Peyer's patch (tissue), 4 donors: ENCODE data around the gene TGFB1. TPM values are rescaled to one million over a fixed set of nuclear protein-coding genes. Genes with fewer than 3 reads are reported as not detected.

ENCODE experiments used
- DNase-seq, 3 donors: peaks; one replicate each; pipeline ENCODE4 v3.0.0-alpha.2; 2017 to 2019
- H3K27ac ChIP-seq, 4 donors: fragments of 200-600 bp; sonication (generic); one replicate each; pipeline ENCODE4 v1.5.1; 2016 to 2019
- H3K27me3 ChIP-seq, 2 donors: fragments of 200-600 bp; sonication (generic); one replicate each; pipeline ENCODE4 v1.5.1; 2019
- H3K36me3 ChIP-seq, 3 donors: fragments of 200-600 bp; sonication (generic); one replicate each; pipeline ENCODE4 v1.5.1; 2016 to 2019
- H3K4me1 ChIP-seq, 4 donors: fragments of 200-600 bp; sonication (generic); one replicate each; pipeline ENCODE4 v1.5.1; 2016 to 2019
- H3K4me3 ChIP-seq, 4 donors: fragments of 200-600 bp; sonication (generic); 1 replicate in 3 of 4; 2 replicates in 1 of 4; pipeline ENCODE4 v1.5.1; 2016 to 2019; ENCODE audit warnings: mild to moderate bottlenecking in 1 of 4
- H3K9me3 ChIP-seq, 4 donors: fragments of 200-600 bp; sonication (generic); one replicate each; pipeline ENCODE4 v1.5.1; 2016 to 2019; ENCODE audit warnings: mild to moderate bottlenecking in 1 of 4
- POLR2A ChIP-seq, 2 donors: fragments of 450-650 bp; IDR thresholded peaks; one replicate each; pipeline ENCODE4 v1.5.1; 2017; ENCODE audit warnings: antibody characterized with exemption in 2 of 2, mild to moderate bottlenecking in 2 of 2, moderate library complexity in 2 of 2
- total RNA-seq, 4 donors: library from RNA; depleted of rRNA; stranded (reverse); fragments of >200 nt; gene quantifications; one replicate each; pipeline ENCODE4 v1.1.0, GENCODE V29; 2016
- TF ChIP-seq, protein P1 (sequence below), 6 experiments: fragments of 450-650 bp in 4 of 6; fragments of 200-600 bp in 2 of 6; sonication (generic) in 1 of 6; IDR thresholded peaks; one replicate each; pipeline ENCODE4 v1.5.1; 2017 to 2019; ENCODE audit warnings: antibody characterized with exemption in 6 of 6, mild to moderate bottlenecking in 3 of 6, moderate library complexity in 1 of 6

Gene TGFB1
- total RNA-seq, 4 donors from 2014 or later, result 6.8 to 80.9 (median 22.9) TPM

DNA sequence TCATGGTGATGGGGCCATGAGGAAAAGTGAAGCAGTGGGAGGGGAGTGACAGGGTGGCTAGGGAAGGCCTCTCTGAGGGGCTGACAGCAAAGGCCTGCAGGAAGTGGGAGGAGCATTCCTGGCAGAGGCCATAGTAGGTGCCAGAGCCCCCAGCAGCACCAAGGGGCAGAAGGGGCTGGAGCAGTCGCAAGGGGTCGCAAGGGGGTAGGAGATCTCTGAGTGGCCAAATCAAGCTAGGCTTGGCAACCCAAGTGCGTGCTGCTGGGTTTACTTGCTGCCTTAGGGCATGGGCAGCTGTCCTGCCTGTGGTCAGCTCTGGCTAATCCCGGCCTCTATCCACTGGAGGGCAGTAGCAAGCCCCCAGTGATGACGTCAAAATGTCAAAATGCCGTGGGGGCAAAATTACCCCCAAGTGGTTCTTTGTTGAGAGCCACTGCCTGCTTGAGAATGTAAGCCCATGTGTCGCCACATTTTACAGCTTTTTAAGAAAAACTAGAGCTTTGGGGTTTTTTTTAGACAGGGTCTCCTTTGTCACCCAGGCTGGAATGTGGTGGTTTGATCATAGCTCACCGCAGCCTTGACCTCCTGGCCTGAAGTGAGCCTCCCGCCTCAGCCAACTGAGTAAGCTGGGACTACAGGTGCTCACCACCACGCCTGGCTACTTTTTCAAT lies 32.0 kb downstream of the TGFB1 start:
- H3K4me3 ChIP-seq, result no peak overlapping the region
- peak overlapping the region; percentile 74 to 87 (median 80) for H3K27ac ChIP-seq
- no peaks in the 10 kb centered on the region for H3K9me3 ChIP-seq
- DNase-seq, result peak in 1 of 3 donors; percentile 59
- H3K27me3 ChIP-seq, result no peaks in the 10 kb centered on the region
- H3K4me1 ChIP-seq, result peaks cover 9 to 53% (median 30%) of the 10 kb centered on the region in 4 donors
- H3K36me3 ChIP-seq, result peaks cover 0 to 52% (median 0%) of the 10 kb centered on the region in 3 donors
- TF ChIP-seq, protein P1, sequence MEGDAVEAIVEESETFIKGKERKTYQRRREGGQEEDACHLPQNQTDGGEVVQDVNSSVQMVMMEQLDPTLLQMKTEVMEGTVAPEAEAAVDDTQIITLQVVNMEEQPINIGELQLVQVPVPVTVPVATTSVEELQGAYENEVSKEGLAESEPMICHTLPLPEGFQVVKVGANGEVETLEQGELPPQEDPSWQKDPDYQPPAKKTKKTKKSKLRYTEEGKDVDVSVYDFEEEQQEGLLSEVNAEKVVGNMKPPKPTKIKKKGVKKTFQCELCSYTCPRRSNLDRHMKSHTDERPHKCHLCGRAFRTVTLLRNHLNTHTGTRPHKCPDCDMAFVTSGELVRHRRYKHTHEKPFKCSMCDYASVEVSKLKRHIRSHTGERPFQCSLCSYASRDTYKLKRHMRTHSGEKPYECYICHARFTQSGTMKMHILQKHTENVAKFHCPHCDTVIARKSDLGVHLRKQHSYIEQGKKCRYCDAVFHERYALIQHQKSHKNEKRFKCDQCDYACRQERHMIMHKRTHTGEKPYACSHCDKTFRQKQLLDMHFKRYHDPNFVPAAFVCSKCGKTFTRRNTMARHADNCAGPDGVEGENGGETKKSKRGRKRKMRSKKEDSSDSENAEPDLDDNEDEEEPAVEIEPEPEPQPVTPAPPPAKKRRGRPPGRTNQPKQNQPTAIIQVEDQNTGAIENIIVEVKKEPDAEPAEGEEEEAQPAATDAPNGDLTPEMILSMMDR (IDR thresholded peaks at IDR 0.05), result peak in 4 of 6 experiments; percentile 41 to 46 (median 42)
- TF ChIP-seq POLR2A (IDR thresholded peaks at IDR 0.05), result no peak

- Histone ChIP-seq H3K27me3 (no peaks in the 10 kb centered on the region), H3K4me3 (no peak overlapping the region), H3K36me3 (peaks cover 0 to 57% (median 0%) of the 10 kb centered on the region in 3 donors), H3K9me3 (no peaks in the 10 kb centered on the region), H3K27ac (peak overlapping the region in 3 of 4 donors; percentile 20 to 87 (median 84)), H3K4me1 (peaks cover 6 to 47% (median 29%) of the 10 kb centered on the region in 4 donors)
- TF ChIP-seq, protein P1 (IDR thresholded peaks at IDR 0.05), result no peak
- TF ChIP-seq POLR2A (IDR thresholded peaks at IDR 0.05), result no peak
- no peak for DNase-seq
Observed at GRCh38 chr19:41321204-41321599, 32.5 kb downstream of the TGFB1 start.

- H3K27ac ChIP-seq, result no peak overlapping the region
- no peak overlapping the region for H3K4me3 ChIP-seq
- H3K4me1 ChIP-seq, result peaks cover 1 to 41% (median 22%) of the 10 kb centered on the region in 4 donors
- DNase-seq, result no peak
- H3K27me3 ChIP-seq, result no peaks in the 10 kb centered on the region
- TF ChIP-seq, protein P1 (IDR thresholded peaks at IDR 0.05), result no peak
- TF ChIP-seq POLR2A (IDR thresholded peaks at IDR 0.05), result no peak
- H3K9me3 ChIP-seq, result no peaks in the 10 kb centered on the region
- H3K36me3 ChIP-seq, result peaks cover 0 to 64% (median 0%) of the 10 kb centered on the region in 3 donors
Observed at GRCh38 chr19:41320568-41320967, 33.2 kb downstream of the TGFB1 start.

- Histone ChIP-seq H3K27ac (no peak overlapping the region), H3K4me1 (peaks cover 0 to 37% (median 18%) of the 10 kb centered on the region in 4 donors), H3K9me3 (no peaks in the 10 kb centered on the region), H3K36me3 (peaks cover 0 to 68% (median 0%) of the 10 kb centered on the region in 3 donors), H3K4me3 (no peak overlapping the region), H3K27me3 (no peaks in the 10 kb centered on the region)
- DNase-seq, result no peak
- no peak for TF ChIP-seq POLR2A (IDR thresholded peaks at IDR 0.05)
- TF ChIP-seq, protein P1 (IDR thresholded peaks at IDR 0.05), result no peak
Observed at GRCh38 chr19:41320185-41320518, 33.6 kb downstream of the TGFB1 start.

DNA sequence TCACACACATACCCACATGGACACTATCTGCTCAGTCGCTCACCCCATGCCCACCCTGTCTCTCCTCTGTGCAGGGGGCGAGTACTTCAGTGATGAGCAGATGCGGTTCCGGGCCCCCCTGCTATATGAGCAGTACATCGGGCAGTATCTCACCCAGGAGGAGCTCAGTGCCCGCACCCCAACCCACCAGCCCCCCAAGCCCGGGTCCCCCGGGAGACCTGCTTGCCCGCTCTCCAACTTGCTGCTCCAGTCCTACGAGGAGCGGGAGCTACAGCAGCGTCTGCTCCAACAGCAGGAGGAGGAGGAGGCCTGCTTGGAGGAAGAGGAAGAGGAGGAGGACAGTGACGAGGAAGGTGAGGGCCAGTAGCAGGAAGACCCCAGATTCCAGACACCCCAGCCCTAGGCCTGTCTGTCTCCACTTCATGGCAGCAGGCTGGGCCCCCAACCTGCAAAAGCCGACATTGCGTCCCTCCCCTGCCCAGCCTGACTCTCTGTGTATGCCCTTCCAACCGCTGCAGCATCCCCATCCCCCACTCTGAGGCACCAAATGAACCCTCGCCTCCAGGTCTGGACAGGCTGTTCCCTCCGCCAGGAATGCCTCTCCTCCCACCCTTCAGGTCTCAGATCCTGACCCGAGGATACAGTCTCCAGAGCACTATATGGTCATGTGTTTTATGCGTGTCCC lies 34.1 kb downstream of the TGFB1 start:
- H3K36me3 ChIP-seq, result peaks cover 0 to 71% (median 0%) of the 10 kb centered on the region in 3 donors
- TF ChIP-seq, protein P1 (IDR thresholded peaks at IDR 0.05), result no peak
- TF ChIP-seq POLR2A (IDR thresholded peaks at IDR 0.05), result no peak

More for the DNA sequence above, 34.1 kb downstream of the TGFB1 start:
- no peaks in the 10 kb centered on the region for H3K9me3 ChIP-seq
- H3K27me3 ChIP-seq, result no peaks in the 10 kb centered on the region
- no peak for DNase-seq
- peaks cover 0 to 32% (median 14%) of the 10 kb centered on the region in 4 donors for H3K4me1 ChIP-seq
- H3K4me3 ChIP-seq, result no peak overlapping the region
- H3K27ac ChIP-seq, result no peak overlapping the region
